T-helper 22 cell (primary cell): ENCODE measurements around the gene KLRK1.
"Not testable (repeated sequence)": the region's sequence is repeated elsewhere in the genome, so short reads cannot be mapped to it uniquely, and the experiment has no call there.

Source experiments
- DNase-seq: peaks from one replicate; pipeline ENCODE4 v3.0.0-alpha.2; 2020; ENCODE audit warnings: low read depth

The KLRK1 gene

GRCh38 chr12:10389904-10390303 lies at the start of gene KLRK1:
TSS of gene KLRK1 (minus strand) at chr12:10390041. CDS start at chr12:10388810, 1,231 bp downstream.
- no peak for DNase-seq

- not testable (repeated sequence) for DNase-seq
These were observed 47.8 kb upstream of the KLRK1 start for GRCh38 chr12:10437601-10438000.

GRCh38 chr12:10435816-10436215 lies 46.0 kb upstream of the KLRK1 start, which contains the start of gene KLRC2:
TSS of gene KLRC2 (minus strand) at chr12:10436010. CDS start at chr12:10435986, 24 bp downstream.
- DNase-seq = not testable (repeated sequence)

GRCh38 chr12:10430623-10431022 lies 40.8 kb upstream of the KLRK1 start:
- not testable (repeated sequence) for DNase-seq

- not testable (repeated sequence) for DNase-seq
These were observed 36.1 kb upstream of the KLRK1 start for GRCh38 chr12:10425938-10426337.

GRCh38 chr12:10424260-10424899 lies 34.5 kb upstream of the KLRK1 start:
- DNase-seq = not testable (repeated sequence)

GRCh38 chr12:10422159-10422558 lies 32.3 kb upstream of the KLRK1 start:
- DNase-seq = not testable (repeated sequence)

GRCh38 chr12:10420334-10420733 lies 30.5 kb upstream of the KLRK1 start, which contains the start of gene KLRC3:
TSS of gene KLRC3 (minus strand) at chr12:10420595. CDS start at chr12:10420550, 45 bp downstream.
- not testable (repeated sequence) for DNase-seq

- no peak for DNase-seq
These were observed 19.6 kb upstream of the KLRK1 start, which contains the start of gene KLRC4 for GRCh38 chr12:10409392-10409791. TSS of gene KLRC4 (minus strand) at chr12:10409757. CDS start at chr12:10409575, 182 bp downstream.

- no peak for DNase-seq
These were observed 19.0 kb upstream of the KLRK1 start for GRCh38 chr12:10408842-10409241.

GRCh38 chr12:10406725-10407124 lies 16.9 kb upstream of the KLRK1 start:
- no peak for DNase-seq

- no peak for DNase-seq
These were observed 15.5 kb upstream of the KLRK1 start for GRCh38 chr12:10405294-10405693.

- no peak for DNase-seq
These were observed 15.0 kb upstream of the KLRK1 start for GRCh38 chr12:10404798-10405197.

- no peak for DNase-seq
These were observed 11.0 kb upstream of the KLRK1 start for GRCh38 chr12:10400829-10401228.

GRCh38 chr12:10398168-10398567 lies 8.3 kb upstream of the KLRK1 start:
- no peak for DNase-seq

GRCh38 chr12:10397296-10397695 lies 7.5 kb upstream of the KLRK1 start:
- no peak for DNase-seq

GRCh38 chr12:10396176-10396575 lies 6.3 kb upstream of the KLRK1 start:
- not testable (repeated sequence) for DNase-seq

GRCh38 chr12:10395390-10395998 lies 5.7 kb upstream of the KLRK1 start:
- no peak for DNase-seq

GRCh38 chr12:10394531-10395152 lies 4.8 kb upstream of the KLRK1 start:
- not testable (repeated sequence) for DNase-seq

GRCh38 chr12:10393291-10393690 lies 3.5 kb upstream of the KLRK1 start:
- DNase-seq = no peak

GRCh38 chr12:10392394-10392930 lies 2.6 kb upstream of the KLRK1 start:
- no peak for DNase-seq

GRCh38 chr12:10390991-10391390 lies 1.1 kb upstream of the KLRK1 start:
- not testable (repeated sequence) for DNase-seq
